Right hindlimb (tissue), 1 donor: ENCODE results near the gene C10orf105.

Experiments used
- DNase-seq: peaks from one replicate; pipeline ENCODE4 v3.0.0-alpha.2; 2018

Gene C10orf105

DNA sequence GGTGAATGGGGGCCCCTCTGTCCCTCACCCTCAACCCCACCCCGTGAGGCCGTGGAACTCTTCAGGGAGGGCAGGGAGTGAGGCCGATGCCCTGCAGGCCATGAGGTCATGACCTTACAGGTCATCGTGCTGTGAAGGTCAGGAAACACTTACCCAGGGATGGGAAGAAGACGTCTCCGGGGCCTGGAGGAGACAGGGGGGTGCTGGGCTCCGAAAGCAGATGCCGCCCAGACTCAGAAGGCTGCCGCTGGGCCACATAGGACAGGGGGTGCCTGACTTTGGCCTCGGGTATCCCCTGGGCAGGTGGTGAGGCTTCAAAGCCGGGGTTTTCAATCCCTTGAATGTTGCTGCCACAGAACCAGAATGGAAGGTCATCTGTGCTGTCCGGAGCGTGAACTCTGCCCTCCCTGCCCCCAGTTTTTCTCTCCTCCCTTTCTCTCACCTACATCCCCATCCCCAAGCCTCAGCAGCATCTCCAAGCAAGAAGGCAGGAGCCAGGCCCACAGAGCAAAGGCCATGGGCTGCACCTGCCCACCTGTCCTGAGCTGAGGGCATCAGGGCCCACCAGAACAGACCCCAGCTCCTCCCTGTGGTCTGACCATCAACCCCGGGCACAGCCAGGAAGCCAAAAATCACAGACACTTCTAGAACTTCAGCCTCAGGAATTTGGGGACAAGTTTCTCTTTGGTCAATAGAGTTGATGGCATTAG, 32.1 kb upstream of the C10orf105 start:
- no peak for DNase-seq

DNA sequence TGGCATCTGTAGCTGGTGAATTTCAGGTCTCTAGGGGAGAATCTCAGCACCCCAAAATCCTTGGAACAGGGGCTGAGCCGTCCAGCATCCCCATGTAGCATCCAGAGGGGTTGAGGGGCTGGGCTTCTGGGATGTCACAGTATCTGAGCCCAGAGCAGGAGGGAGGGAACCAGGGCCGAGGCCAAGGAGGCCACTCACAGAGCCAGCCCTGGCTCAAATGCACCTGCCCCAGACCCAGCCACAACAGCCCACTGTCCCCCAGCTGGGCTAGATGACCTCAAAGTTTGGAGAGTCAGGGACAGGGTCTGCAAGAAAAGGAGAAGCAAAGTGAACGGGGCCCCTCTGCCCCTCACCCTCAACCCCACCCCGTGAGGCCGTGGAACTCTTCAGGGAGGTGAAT, 31.4 kb upstream of the C10orf105 start:
- DNase-seq: no peak

DNA sequence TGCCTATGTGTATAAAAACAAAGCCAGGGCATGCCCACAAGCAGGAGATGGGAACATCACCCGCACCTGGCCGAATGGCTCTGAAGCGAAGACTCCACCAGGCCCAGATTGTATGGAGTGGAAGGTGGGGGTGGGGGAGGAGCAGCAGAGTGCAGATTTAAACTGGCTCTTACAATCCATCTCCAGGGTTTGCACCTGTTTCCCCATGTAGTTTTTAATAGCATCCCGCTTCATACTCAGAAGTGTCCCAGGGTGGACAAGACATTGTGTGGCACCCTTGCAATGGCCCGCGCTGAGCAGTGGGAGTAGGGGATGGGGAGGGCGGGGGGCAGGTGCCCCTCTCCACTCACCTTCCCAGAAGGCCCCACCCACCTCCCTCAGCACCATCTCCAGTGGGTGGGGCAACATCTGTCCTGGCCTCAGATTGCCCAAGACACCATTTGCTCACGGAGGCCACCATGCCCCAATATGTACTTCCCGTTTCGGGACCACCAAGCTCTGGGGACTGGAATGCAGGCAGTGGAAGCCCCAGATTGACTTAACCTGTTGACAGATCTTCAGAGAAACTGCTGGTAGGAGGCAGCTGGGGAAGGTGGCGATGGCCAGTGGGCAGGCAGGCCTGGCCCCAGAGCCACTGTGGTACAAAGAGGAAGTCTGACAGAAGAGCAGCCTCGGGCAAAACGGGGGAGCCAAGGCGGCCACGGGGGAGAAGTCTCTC, 30.7 kb upstream of the C10orf105 start:
- DNase-seq: no peak

DNA sequence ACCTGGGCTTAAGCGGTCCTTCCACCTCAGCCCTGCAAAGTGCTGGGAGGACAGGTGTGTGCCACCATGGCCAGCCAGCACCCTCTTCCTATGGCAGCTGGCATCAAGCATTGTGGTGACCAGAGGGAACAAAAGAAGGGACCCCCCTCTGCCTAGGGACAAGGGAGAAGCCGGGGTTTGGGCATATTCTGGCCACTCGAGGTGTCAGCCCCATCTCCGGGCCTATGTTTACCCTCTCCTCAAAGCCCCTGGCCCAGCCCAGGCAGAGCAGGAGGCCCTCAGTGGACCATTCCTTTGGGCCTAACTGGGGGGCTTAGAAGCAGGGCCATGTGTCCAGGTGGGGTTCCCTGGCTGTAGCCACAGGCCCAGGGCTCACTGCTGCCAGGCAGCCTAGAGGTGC, 29.8 kb upstream of the C10orf105 start:
- no peak for DNase-seq

DNA sequence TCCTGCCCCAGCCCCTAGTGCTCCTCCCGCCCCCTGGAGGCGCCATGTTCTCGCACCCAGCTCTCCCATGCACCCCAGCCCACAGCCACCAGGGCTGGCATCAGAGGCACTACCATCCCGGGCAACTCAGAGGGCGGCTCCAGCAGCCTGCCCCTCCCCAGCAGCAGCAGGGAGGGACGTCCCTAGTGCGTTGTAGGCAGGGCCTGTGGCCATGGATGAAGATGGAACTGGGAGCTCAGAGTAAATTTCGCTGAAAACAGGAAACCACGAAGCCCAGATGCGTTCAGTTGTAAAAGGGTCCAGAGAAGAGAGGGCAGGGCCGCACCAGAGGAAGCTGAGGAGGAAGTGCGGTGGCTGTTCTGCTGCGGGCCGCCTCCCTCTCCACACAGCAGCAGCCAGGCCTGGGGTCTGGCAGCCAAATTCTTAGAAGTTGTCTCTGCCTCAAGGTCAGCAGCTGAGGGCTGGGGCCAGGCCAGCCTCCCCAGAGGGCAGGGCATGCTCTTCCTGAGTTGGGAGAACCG, 29.2 kb upstream of the C10orf105 start:
- peak; percentile 79 for DNase-seq

DNA sequence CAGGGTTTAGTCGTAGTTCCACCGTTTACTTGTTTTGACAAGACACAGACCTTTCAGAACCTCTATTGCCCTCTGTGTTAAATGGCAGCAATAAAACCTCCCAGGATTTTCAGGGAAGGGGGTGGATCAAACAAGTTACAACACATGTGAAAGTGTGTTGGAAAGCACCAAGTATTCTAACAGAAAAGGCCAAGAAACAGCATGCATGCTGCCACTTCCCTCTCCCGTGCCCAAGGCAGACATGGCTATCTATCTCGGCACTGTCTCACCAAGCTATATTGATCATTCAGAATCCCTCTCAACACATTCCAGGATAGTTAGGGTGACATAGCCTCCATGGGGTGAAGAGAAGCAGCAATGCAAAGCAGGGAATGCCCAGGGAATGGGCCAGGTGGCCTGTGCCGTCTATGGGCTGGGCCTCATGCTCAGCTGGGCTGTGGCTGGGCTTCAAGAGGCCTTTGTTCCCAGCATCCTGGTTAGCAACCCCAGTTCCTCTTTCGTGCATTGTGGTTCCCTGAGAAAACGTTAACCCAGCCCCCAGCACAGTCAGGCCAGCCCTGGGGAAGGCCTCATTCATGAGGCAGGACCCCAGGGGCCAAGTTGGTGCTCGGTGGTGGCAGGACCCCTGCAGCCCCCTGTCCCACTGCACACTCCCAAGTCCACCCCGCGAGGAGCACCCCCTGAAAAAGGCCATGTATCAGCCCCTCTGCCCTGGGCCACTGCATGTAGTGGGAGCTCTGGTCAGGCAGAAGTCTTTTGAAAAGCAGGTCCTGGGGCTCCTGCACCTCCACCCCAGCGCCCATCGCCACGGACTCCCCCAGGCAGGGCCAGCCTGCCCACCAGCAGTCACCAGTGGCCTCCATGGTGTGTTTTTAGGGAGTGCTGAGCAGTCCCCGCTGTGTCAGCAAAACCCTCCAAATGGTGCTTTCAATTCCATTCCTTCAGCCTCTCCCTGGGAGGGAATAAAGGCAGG, 28.3 kb upstream of the C10orf105 start:
- DNase-seq: no peak

DNA sequence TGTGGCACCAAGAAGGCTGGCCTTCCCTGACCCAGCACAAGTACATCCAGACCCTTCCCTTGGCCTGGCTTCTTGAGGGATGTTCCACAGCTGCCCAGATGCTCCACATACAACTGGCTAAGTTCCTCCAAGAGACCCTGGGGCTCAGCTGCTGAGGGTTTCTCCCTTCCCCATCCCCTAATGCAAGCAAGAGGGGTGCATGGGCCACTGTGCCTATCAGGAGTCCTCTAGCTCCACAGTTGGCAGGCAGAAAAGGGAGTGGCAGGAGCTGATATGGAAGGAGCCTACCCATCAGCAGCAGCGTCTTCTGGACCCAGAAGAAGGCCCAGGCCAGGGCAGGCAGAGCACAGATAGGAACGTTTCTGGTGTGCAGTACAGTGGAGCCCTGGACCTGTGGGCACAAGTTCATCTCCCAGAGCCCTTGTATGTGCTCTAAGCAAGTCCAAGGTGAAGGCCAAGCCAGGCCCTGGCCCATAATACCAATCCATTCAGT, 27.5 kb upstream of the C10orf105 start:
- no peak for DNase-seq

DNA sequence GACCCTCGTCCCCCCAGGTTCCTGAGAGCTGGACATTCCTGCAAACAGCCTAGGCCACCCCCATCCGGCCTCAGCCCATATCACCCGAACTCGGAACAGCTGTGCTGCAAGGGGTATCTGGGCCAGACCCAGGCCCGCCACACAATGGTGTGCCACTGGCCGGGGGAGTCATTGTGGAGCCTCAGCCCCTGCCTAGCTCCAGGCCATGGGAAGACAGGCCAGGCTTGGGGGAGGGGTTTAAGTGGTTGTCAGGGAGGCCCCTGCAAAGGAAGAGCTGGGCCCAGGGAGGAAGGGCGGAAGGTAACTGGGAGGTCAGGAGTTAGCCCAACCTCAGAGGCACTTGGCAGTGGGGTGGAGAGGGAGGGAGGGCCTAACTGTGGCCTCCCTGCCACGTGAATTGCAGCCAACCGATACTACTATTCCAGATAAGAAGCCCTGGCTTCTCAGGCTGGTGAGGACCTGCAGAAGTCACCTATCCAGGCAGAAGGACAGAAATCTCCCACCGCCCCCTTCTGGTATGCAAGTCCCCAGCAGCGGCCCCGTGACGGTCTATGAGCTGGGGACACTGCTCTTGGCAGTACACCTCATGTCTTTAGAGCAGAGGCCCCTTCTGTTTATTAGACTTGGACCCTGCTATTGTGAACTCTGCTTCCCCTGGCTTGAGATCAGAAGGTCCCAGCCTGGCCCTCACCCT, 26.9 kb upstream of the C10orf105 start:
- DNase-seq: peak; percentile 56

DNA sequence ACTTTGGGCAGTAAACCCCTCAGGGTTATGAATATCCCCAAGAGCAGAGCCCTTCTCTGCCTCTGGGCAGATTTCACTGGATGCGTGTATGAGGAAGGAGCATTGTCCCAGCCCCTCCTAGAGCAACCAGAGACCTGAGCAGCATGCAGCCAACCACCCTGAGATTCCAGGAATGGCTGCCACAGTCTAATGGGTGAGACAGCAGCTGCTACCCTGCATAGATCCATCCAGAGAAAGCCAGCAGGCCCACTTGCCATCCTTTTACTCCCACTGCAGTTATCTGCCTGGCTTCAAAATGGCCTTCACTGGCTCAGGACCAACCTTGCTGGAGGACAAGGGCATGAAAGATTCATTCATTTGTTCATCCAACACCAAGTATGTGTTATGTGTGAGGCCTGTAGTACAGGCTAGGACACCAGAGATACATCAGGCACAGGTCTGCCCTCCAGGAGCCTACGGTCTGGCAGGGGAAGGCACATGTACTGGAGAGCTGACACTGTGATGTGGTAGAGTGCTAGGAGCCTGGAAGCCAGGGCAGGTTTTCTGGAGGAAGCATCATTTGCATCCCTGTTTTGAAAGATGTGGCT, 26.2 kb upstream of the C10orf105 start:
- DNase-seq: no peak

DNA sequence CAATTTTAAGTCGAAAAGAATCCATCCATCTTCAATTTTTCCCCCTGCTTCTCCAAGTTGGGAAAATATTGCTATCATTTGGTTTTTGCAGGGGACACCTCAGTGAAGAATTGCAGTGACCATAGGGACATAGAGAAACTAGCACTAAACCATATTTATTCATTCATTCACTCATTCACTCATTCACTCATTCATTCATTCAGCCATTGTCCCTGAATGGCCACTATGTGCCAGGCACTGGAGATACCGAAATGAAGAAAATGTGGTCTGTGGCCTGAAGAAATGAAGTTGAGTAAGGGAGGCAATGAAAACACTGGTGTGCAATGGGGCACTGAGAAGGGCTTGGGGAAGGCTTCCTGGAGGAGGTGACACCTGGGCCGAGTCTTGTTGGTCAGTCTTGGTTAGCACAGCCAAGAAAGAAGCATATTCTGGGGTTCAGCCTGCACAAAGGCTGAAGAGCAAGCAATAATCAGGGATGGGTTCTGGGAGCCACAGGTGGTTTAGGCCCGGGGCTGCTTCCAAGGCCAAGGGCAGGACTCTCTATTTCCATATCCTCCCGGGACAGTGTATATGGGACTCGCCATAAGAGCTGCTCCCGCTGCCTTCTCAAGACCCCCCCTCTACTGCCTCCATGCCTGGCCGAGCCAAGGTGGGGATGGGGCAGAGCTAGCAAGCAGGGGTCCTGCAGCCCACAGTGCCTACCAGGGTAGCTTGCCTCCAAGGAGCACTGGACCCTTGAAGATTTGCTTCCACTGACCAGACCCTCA, 25.5 kb upstream of the C10orf105 start:
- DNase-seq: no peak

DNA sequence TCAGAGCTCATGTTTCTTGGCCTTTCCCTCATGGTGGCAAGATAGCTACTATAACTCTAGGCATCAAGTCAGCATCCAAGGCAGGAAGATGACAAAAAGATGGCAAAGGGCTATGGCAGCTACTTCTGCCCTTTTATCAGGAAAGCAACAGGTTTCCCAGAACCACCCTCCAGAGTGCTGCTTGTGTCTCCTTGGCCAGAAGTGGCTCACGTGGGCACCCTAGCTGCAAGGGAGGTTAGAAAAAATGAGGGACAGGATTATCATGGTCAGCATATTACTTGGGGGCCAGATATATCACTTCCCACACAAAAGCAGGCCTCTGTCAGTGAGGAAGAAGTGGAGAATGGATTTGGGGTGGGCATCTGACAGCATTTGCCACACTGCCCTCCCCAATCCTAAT, 24.3 kb upstream of the C10orf105 start:
- no peak for DNase-seq

DNA sequence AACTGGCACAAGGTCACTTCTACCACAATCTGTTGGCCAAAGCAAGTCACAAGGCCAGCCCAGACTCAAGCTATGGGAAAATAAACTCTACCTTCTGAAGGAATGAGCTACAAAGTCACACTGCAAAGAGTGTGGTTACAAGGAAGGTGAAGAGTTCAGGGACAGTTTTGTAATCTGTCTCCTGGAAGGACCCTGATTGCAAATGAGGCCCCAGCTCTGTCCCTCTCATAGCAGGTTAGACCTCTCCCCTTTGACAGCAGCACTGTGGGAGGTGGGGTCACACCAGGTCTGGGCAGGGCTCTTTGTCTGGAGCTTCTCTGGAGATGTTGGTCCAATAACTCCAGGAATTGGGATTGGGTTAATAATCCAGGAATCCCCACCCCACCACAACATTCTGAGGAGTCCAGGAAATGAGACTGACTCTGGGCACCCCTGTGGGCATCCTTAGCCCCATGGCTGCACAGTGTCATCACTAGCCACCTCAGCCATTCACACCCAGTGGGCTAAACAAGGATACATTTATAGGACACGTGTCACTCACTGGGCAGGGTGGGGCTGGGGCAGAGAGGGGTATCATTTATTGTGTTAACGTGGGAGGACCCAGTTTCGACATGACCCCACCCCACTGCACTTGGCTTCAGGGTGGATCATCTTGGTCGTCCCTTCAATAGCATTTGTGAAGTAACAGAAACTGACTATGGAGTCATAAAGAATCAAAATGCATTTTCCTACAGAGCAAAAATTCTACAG, 23.7 kb upstream of the C10orf105 start:
- DNase-seq: no peak

DNA sequence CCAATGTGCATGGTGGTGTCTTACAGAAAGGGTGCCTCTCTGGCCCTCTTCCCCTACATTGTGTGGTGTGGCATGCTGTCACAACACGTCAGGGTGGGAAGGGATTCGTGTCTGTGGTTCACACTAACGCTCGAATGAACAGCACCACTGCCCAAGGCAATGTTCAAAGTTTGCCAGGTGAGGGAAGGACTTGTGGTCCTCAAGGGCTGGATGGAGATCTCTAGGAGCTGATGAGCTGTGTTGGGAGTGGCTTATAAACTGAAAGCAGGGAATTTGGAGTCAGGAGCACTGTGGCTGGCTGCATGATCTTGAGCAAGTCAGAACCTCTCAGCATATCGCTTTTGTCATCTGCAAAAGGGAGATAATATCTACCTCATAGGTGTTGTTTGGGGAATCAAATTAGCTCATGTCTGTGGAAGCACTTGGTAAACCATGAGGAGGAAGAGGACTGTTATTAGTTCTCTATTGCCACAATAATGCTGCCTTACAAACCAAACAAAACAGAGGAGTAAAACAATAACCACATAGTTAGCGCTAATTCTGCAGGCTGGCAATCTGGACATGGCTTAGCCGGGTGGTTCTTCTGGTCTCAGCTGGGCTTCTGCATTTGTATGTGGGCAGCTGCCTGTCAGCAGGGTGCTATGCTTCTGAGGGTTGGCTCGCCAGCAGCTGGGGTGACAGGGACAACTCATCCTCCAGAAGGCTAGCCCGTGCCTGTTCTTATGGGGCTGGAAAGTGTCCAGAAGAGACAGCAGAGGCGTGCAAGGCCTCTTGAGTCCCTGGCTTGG, 22.9 kb upstream of the C10orf105 start:
- no peak for DNase-seq

DNA sequence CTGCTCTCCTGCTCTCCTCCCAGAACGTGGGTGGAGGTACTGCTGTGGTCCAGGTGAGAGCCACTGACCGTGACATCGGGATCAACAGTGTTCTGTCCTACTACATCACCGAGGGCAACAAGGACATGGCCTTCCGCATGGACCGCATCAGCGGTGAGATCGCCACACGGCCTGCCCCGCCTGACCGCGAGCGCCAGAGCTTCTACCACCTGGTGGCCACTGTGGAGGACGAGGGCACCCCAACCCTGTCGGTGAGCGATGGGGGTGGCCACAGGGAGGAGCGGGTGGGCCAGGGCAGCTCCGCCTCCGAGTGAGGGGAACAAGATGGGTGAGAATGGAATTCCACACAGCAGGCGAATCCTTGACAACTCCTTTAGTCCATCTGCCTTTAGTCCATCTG, 22.1 kb upstream of the C10orf105 start:
- DNase-seq: no peak

DNA sequence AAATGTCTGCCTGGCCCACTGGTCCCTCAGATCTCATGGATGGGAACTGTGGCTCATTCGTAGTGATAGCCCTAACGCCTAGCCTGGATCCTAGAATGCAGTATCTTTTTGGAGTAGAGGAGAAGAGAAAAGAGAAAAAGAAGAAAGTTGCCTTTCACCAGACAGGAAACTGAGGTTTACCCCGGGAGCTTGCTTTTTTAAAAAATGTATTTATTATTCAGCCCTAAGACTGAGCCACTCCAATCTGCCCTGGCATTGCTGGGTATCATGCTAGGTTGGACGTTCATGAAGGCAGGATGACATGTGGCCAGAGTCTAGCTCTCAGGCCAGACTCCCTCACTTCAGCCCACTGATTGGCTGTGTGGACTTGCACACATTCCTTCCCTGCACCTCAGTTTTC, 21.5 kb upstream of the C10orf105 start:
- DNase-seq: no peak

DNA sequence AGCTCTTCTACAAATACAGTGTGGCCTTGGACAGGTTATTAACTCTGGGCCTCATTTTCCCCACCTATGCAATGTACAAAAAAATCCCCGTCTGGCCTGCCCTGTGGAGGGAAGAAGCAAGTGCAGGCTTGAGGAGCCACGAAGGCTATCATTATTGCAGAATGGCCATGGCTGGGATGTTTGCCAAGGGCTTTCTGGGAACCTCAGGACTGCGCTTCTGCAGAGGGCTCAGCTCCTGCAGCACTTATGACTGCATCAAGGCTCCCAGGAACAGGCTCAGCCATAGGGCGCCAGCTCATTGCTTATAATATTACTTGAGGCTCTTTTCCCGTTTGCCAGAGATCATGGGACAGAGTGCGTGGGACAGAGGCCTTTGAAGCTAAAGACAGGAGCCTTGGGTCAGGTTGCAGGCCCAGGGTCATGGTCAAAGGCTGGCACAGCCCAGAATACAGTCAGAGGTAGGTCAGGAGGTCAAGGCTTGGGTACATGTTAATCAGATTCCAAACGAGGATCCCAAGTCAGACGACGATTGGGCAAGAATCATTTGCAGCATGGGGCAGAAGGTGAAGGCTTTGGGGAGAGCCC, 20.6 kb upstream of the C10orf105 start:
- DNase-seq: peak; percentile 51

DNA sequence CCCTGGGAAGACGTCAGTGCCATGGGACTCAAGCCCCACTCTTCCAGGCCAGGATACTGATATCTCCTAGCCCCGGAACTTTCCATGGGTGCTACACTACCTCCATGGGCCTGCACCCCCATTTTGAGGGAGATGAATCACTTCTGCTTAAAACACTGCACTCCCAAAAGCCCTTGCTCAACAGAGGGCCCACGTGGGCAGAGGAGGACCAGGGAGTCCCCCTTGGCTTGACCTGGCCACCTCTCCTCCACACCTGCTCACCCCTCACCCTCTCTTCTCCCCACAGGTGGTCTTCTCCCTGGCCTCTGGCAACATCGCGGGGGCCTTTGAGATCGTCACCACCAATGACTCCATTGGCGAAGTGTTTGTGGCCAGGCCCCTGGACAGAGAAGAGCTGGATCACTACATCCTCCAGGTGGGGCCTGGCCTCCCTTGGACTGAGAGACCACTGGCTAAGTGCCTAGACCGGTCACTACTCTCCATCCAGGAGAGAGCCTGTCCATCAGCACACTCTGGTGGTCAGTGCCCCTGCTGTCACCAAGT, 19.9 kb upstream of the C10orf105 start:
- DNase-seq: no peak

DNA sequence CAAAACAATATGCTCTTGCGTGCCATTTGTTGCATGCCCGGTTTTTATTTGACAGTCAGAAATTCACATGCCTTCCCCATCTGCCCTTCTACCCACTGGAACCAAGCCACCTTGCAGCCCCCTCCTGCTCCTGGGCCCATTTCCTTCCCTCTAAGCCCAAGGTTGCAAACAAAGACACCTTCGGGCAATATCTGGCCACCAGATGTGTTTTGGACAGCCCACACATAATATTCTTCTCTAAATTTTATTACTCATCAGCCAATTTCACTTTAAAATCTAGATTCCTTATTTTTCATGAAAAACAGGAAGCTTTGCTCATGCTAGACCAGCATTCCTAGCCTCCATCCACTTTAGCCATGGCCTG, 18.2 kb upstream of the C10orf105 start:
- no peak for DNase-seq
